Measurements from ENCODE around the gene CD36. TPM values are rescaled to one million over a fixed set of nuclear protein-coding genes. Genes with fewer than 3 reads are reported as not detected.

Gene CD36
- total RNA-seq, 1 experiment from 2014 or later = 0.28 TPM

DNA sequence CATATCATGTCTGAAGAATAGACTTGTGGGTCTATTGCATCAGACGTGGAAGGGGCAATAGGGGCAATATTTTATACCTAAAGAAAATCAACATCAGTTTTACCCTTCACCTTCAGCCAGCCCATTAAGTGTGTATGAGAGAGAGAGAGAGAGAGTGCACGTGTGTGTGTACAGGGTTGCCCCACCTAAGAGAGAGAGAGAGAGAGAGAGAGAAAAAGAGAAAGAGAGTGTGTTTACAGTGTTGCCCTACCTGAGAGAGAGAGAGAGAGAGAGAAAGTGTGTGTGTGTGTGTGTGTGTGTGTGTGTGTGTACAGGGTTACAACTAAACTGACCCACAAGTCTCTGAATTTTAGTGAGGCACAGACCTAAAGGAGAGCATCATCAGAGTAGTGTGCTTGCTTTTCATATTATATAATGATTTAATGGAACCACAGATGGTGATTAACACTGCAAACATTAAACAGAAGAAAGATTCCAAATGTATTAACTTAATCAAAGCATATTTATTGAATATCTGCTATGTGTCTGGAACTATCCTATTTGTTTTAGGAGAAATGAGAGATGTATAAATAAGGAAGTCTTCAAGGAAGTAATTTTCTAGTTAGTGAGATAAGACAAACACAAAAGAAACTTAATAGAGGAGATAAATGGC, 66.8 kb downstream of the CD36 start:
- DNase-seq = no peak
- Mint-ChIP-seq H3K9me3 (no peaks in the 10 kb centered on the region), H3K4me1 (peaks cover 0 to 5% of the 10 kb centered on the region in 2 experiments; a peak in 2 of 4 replicates), H3K27ac (no peak overlapping the region), H3K4me3 (no peak overlapping the region), H3K36me3 (ENCODE audit: insufficient read depth in 1 of 3, low read depth in 3 of 3) (no peaks in the 10 kb centered on the region), H3K27me3 (ENCODE audit: low read depth) (no peaks in the 10 kb centered on the region)
- Histone ChIP-seq H2BK5ac (ENCODE audit: insufficient read length, low read length) (no peak overlapping the region), H3K56ac (ENCODE audit: insufficient read length, low read depth, low read length) (no peak overlapping the region), H3K4me2 (ENCODE audit: insufficient read depth, insufficient read length, low read length) (no peak overlapping the region), H3K23ac (ENCODE audit: insufficient read length, low read depth, low read length) (no peak overlapping the region), H2BK120ac (ENCODE audit: low read depth, low read length, poor library complexity, severe bottlenecking) (no peak overlapping the region), H3K23me2 (ENCODE audit: insufficient read length, low read depth, low read length, poor library complexity, severe bottlenecking) (no peaks in the 10 kb centered on the region), H3K9ac (ENCODE audit: extremely low read depth, insufficient read length, low read length) (no peak overlapping the region), H3K27ac (ENCODE audit: insufficient read length, low read depth, low read length) (no peak overlapping the region), H4K8ac (replicated peaks; ENCODE audit: insufficient read length, low read depth, low read length) (no peak overlapping the region), H3K14ac (ENCODE audit: insufficient read depth, low read length) (no peak overlapping the region), H3K9me3 (ENCODE audit: control insufficient read depth, low read depth, low read length) (no peaks in the 10 kb centered on the region), H2AFZ (ENCODE audit: low read length) (no peak overlapping the region), H4K5ac (ENCODE audit: insufficient read length, low read depth, low read length) (no peak overlapping the region), H3K4ac (ENCODE audit: low read depth, low read length) (no peak overlapping the region), H2BK20ac (ENCODE audit: low read depth, low read length, poor library complexity, severe bottlenecking) (no peak overlapping the region), H4K91ac (ENCODE audit: insufficient read length, low read depth, low read length) (no peak overlapping the region), H3K79me2 (ENCODE audit: insufficient read depth, low read length) (no peaks in the 10 kb centered on the region), H4K20me1 (ENCODE audit: control insufficient read depth, insufficient read depth, insufficient read length) (no peaks in the 10 kb centered on the region), H2AK5ac (ENCODE audit: insufficient read length, low read length) (no peak overlapping the region), H3K27me3 (ENCODE audit: insufficient read depth, low read length) (no peaks in the 10 kb centered on the region), H3K4me1 (ENCODE audit: insufficient read depth, low read length) (no peaks in the 10 kb centered on the region), H2BK15ac (ENCODE audit: low read depth, low read length) (no peak overlapping the region), H2BK12ac (ENCODE audit: insufficient read length, low read depth, low read length) (no peak overlapping the region), H3K18ac (ENCODE audit: insufficient read length, low read depth, low read length) (no peak overlapping the region), H3K79me1 (ENCODE audit: insufficient read depth, low read depth, low read length, poor library complexity, severe bottlenecking) (no peaks in the 10 kb centered on the region), H3T11ph (ENCODE audit: low read length) (no peak overlapping the region)
- TF ChIP-seq, protein P1, sequence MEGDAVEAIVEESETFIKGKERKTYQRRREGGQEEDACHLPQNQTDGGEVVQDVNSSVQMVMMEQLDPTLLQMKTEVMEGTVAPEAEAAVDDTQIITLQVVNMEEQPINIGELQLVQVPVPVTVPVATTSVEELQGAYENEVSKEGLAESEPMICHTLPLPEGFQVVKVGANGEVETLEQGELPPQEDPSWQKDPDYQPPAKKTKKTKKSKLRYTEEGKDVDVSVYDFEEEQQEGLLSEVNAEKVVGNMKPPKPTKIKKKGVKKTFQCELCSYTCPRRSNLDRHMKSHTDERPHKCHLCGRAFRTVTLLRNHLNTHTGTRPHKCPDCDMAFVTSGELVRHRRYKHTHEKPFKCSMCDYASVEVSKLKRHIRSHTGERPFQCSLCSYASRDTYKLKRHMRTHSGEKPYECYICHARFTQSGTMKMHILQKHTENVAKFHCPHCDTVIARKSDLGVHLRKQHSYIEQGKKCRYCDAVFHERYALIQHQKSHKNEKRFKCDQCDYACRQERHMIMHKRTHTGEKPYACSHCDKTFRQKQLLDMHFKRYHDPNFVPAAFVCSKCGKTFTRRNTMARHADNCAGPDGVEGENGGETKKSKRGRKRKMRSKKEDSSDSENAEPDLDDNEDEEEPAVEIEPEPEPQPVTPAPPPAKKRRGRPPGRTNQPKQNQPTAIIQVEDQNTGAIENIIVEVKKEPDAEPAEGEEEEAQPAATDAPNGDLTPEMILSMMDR (conservative IDR thresholded peaks at IDR 0.05) = no peak
- no CpG with 5 or more reads among the region's 2 CpGs for WGBS (ENCODE audit: extremely low coverage, insufficient read length, low lambda C conversion rate)

Measured in H9 (cell line).